HG03565 (cell line): ENCODE results near the gene SYCP2L.
"Not testable (repeated sequence)": the region's sequence is repeated elsewhere in the genome, so short reads cannot be mapped to it uniquely, and the experiment has no call there.

ENCODE experiments used
- ATAC-seq: cut with Tn5 transposase; IDR thresholded peaks from one replicate; pipeline ENCODE4 v1.9.1; 2021; ENCODE audit warnings: mild to moderate bottlenecking, moderate library complexity; ENCODE audit not compliant: unreplicated experiment

The SYCP2L gene

GRCh38 chr6:10951675-10952282 is 64.9 kb downstream of the SYCP2L start:
- no peak for ATAC-seq

DNA sequence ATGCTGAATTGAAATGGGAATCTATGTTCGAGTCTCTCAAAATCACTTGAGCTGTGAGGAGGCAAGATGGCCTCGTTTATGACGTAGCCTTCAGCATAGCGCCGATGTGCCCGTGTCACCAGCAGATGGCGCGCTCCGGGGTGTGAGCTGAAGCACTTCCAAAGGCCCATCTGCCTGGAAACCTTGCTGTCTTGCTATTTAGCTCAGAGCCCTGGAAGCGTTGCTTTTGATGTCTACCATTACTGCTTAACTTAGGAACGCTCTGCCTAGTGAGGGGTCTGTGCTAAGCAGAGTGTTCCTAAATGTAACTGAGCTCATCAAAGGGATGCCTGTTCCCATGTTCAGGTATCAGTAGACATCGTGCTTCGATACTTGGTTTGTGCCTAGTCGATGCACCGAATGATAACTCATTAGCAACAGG is 67.7 kb downstream of the SYCP2L start:
- ATAC-seq, result peak; percentile 63

- no peak for ATAC-seq
Measured at GRCh38 chr6:10956776-10957175, 69.9 kb downstream of the SYCP2L start.

GRCh38 chr6:10957414-10957886 is 70.6 kb downstream of the SYCP2L start:
- ATAC-seq, result no peak

GRCh38 chr6:10960171-10960570 is 73.3 kb downstream of the SYCP2L start:
- no peak for ATAC-seq

- no peak for ATAC-seq
Measured at GRCh38 chr6:10961837-10962236, 75.0 kb downstream of the SYCP2L start.

GRCh38 chr6:10962673-10963072 is 75.8 kb downstream of the SYCP2L start:
- ATAC-seq, result no peak

- ATAC-seq, result no peak
Measured at GRCh38 chr6:10963113-10963512, 76.3 kb downstream of the SYCP2L start.

GRCh38 chr6:10964684-10965083 is 77.8 kb downstream of the SYCP2L start:
- peak; percentile 91 for ATAC-seq

DNA sequence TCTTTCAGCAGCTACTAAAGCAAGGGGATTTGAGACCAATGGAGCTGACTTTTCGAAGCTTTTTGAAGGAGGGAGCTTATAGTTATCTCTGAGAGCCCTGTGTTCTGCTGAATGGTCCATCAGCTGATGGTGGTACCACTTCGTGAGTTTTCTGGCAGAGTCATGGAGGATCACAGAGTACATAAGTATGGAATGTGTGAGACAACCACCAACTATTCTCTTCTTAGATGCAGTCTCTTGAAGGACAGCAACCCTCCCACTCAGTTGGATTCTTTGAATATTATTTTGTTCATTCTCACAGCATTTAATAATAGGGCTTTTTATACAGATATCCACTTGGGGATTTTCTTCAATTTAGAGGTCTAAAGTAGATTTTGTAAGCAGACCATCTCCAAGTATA is 81.9 kb downstream of the SYCP2L start:
- no peak for ATAC-seq

GRCh38 chr6:10970731-10971130 is 83.9 kb downstream of the SYCP2L start:
- ATAC-seq, result no peak

DNA sequence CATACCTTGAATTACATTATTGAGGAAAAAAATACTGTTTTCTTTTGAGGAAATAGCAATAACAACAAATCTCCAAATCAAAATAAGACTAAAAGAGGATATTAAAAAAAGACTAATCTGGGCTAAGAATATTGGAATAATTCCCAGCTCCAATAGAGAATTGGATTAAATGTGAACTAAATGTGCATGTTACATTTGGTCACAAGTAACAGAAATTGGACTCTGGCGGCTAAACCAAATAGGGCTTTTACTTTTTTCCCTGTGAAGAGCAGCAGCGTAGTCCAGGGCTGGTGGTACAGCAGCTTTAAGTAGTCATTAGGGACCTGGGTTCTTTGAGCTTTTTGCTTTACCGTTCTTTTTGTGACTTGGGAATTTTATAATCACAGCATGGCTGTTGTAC is 85.3 kb downstream of the SYCP2L start:
- ATAC-seq, result no peak

DNA sequence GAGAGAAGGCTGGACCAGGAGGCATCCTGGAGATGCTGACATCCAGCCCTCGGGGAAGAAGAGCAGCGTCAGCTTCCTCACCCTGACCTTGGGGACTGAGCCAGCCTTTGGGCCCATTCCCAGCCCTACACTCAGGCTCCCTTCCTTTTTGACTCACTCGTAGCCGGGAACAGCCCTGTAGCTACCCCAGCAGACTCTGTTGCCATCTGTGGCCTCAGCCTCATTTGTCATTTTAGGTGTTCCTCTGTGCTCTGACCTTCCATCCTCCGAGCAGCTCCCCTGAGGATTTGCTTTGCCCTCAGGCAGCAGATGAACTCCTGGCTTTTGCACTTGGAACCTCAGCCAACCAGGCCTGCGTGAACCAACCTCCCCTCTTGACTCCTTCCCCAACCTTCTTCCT is 89.7 kb downstream of the SYCP2L start:
- no peak for ATAC-seq

GRCh38 chr6:10977231-10977968 is 90.5 kb downstream of the SYCP2L start:
- no peak for ATAC-seq

DNA sequence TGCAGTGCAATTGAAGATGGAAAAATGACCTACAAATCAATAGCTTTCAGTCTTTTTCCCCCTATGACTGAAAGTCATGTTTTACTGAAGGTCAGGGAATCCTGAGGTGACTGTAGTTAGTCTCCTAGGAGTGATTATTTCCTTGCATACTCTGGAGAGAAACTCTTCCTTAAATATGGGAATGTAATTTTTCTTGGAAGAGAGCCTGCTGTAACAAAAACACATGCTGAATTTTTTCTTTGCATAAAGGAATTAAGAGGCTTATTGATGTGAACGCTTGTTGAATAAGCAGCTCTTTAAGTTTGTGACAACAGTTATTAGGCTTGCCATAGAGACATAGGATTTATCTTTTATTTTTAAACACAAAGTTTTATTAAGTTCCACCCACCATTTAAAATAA is 92.8 kb downstream of the SYCP2L start:
- no peak for ATAC-seq

GRCh38 chr6:10981409-10981808 is 94.6 kb downstream of the SYCP2L start:
- ATAC-seq, result no peak

- ATAC-seq, result not testable (repeated sequence)
Measured at GRCh38 chr6:10984959-10985358, 98.1 kb downstream of the SYCP2L start.

DNA sequence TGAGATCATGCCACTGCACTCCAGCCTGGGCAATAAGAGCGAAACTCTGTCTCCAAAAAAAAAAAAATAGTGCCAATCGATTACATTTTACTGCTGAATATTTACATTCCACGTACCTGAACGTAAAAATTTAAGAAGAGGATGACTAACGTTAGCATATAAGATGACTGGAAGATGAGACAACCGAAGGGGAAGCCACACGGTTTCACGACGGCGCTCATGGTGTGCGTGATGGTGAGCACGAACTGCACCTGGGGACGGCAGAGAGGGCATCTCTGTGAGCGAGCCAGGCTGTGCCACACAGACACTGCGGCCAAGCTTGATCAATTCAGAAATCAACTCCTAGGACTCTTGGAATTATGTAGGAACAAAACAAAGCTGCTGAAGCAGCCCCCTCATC is 102.7 kb downstream of the SYCP2L start:
- ATAC-seq, result no peak

DNA sequence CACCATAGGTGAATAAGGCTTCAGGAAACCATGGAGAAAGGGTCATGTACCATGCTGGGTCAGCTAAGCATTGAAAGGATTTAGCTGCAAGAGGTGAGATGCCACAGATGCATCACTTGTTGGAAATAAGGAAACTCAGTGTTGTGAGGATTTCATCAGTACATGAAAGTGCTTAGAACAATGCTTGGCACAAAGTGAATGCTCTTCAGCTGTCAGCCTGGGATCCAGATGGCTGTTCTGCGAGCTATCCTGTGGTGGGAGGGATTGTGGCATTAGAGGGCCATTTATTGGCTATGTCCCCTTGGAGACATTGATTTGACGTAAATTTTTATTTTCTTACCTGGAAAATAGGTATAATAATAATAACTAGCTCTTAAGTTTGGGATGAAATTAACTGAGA is 104.3 kb downstream of the SYCP2L start:
- no peak for ATAC-seq

DNA sequence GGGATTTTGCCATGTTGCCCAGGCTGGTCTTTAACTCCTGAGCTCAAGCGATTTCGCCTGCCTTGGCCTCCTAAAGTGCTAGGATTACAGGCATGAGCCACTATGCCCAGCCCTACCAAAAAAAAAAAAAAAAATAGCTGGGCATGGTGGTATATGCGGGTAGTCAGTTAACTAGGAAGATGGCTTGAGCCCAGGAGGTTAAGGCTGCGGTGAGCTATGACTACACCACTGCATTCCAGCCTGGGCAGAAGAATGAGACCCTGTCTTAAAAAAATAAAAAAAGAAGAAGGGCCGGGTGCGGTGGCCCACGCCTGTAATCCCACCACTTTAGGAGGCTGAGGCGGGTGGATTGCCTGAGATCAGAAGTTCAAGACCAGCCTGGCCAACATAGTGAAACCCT is 107.0 kb downstream of the SYCP2L start:
- ATAC-seq, result no peak

GRCh38 chr6:10995114-10995707 is 108.4 kb downstream of the SYCP2L start:
- ATAC-seq, result no peak

GRCh38 chr6:10999994-11000393 is 113.1 kb downstream of the SYCP2L start:
- no peak for ATAC-seq
